Prostate gland (tissue), 2 donors: ENCODE measurements around the gene NBAS. TPM values are rescaled to one million over a fixed set of nuclear protein-coding genes. Genes with fewer than 3 reads are reported as not detected.

Source experiments
- DNase-seq: peaks from one replicate; pipeline ENCODE4 v3.0.0-alpha.2; 2019; ENCODE audit warnings: low spot score
- H3K27ac ChIP-seq, 2 donors: fragments of 200-600 bp; sonication (generic); 2 replicates each; pipeline ENCODE4 v1.5.1; 2017 to 2019
- H3K27me3 ChIP-seq: fragments of 200-600 bp; sonication (generic); replicated peaks from 2 replicates; pipeline ENCODE4 v1.5.1; 2019; ENCODE audit not compliant: insufficient read depth
- H3K36me3 ChIP-seq, 2 donors: fragments of 200-600 bp; sonication (generic); 1 replicate in 1 of 2; 2 replicates in 1 of 2; pipeline versions ENCODE4 v1.5.1 to v1.8.1; 2017 to 2019
- H3K4me1 ChIP-seq: fragments of 200-600 bp; sonication (generic); replicated peaks from 2 replicates; pipeline ENCODE4 v1.5.1; 2019
- H3K4me3 ChIP-seq, 2 donors: fragments of 200-600 bp; sonication (generic); 2 replicates each; pipeline ENCODE4 v1.5.1; 2017 to 2019
- H3K9me3 ChIP-seq: fragments of 200-600 bp; sonication (generic); 2 replicates; pipeline ENCODE4 v1.5.1; 2017
- POLR2A ChIP-seq: fragments of 450-650 bp; IDR thresholded peaks from one replicate; pipeline ENCODE4 v1.6.1; 2016; ENCODE audit warnings: antibody characterized with exemption, mild to moderate bottlenecking
- POLR2AphosphoS5 ChIP-seq: sonication (generic); formaldehyde crosslinking; IDR thresholded peaks from one replicate; pipeline ENCODE4 v1.6.1; 2017; ENCODE audit warnings: antibody characterized with exemption
- WGBS: methylation state at CpG from one replicate; pipeline ENCODE4 v1.1.5; 2018; 5-methylcytosine and 5-hydroxymethylcytosine counted together
- intact Hi-C: fragments of 100-400 bp; cut with DNase I; formaldehyde crosslinking; loops from one replicate; pipeline ENCODE4 v1.14.2; 2022
- total RNA-seq, 2 donors: library from RNA; depleted of rRNA; stranded (reverse); fragments of >200 nt; gene quantifications; one replicate each; pipeline ENCODE4 v1.1.0, GENCODE V29; 2016
- TF ChIP-seq, protein P1 (sequence below), 4 experiments: fragments of 200-600 bp in 2 of 4; fragments of 450-650 bp in 2 of 4; sonication (generic) in 2 of 4; IDR thresholded peaks; 1 replicate in 3 of 4; 2 replicates in 1 of 4; pipeline ENCODE4 v1.5.1; 2016 to 2019; ENCODE audit warnings: antibody characterized with exemption in 4 of 4, mild to moderate bottlenecking in 2 of 4, moderate library complexity in 2 of 4

The NBAS gene
- total RNA-seq, 2 donors from 2014 or later: 34.8 to 55.0 TPM

DNA sequence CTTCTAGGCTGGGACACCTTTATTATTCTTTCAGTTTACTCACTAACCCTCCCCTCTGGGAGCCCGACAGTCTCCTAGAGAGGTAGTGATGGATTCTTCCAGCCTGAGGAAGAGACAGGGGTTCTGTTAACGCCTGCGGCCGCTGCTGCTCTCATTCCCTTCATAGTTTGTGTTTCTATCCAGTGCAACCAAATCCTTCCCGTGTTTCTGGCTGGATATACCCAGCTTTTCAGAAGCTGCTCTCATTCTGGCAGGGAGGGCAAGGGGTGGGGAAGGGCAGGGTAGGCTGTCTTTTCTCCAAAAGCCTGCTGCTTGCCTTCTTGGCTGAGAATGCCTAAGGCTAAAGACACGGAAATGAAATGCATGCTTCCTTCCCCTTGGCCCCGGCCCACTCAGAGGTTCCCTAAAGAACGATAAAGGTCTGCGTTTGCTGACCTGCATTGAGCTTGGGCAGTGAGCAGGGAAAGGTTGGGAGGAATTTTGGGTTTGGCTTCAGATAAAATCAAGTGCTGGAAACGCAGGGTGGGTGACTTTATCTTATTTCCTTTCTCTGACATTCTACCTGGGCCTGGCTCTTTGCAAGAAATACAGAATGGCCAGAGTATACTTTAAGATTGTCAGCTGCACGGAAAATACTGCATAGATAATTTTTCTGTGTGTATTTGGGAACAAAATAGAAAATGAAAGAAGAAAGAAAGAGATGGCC lies 390.9 kb downstream of the NBAS start:
- no peak for TF ChIP-seq POLR2A
- TF ChIP-seq POLR2AphosphoS5: no peak
- TF ChIP-seq, protein P1, sequence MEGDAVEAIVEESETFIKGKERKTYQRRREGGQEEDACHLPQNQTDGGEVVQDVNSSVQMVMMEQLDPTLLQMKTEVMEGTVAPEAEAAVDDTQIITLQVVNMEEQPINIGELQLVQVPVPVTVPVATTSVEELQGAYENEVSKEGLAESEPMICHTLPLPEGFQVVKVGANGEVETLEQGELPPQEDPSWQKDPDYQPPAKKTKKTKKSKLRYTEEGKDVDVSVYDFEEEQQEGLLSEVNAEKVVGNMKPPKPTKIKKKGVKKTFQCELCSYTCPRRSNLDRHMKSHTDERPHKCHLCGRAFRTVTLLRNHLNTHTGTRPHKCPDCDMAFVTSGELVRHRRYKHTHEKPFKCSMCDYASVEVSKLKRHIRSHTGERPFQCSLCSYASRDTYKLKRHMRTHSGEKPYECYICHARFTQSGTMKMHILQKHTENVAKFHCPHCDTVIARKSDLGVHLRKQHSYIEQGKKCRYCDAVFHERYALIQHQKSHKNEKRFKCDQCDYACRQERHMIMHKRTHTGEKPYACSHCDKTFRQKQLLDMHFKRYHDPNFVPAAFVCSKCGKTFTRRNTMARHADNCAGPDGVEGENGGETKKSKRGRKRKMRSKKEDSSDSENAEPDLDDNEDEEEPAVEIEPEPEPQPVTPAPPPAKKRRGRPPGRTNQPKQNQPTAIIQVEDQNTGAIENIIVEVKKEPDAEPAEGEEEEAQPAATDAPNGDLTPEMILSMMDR (IDR thresholded peaks at IDR 0.05): no peak
- Histone ChIP-seq H3K36me3 (no peaks in the 10 kb centered on the region), H3K27ac (no peak overlapping the region), H3K9me3 (no peaks in the 10 kb centered on the region), H3K27me3 (no peaks in the 10 kb centered on the region), H3K4me1 (no peaks in the 10 kb centered on the region), H3K4me3 (no peak overlapping the region)
- 44% methylated on average over 11 of the region's 11 CpGs for WGBS
- no peak for DNase-seq
- intact Hi-C loops: no loop called here

DNA sequence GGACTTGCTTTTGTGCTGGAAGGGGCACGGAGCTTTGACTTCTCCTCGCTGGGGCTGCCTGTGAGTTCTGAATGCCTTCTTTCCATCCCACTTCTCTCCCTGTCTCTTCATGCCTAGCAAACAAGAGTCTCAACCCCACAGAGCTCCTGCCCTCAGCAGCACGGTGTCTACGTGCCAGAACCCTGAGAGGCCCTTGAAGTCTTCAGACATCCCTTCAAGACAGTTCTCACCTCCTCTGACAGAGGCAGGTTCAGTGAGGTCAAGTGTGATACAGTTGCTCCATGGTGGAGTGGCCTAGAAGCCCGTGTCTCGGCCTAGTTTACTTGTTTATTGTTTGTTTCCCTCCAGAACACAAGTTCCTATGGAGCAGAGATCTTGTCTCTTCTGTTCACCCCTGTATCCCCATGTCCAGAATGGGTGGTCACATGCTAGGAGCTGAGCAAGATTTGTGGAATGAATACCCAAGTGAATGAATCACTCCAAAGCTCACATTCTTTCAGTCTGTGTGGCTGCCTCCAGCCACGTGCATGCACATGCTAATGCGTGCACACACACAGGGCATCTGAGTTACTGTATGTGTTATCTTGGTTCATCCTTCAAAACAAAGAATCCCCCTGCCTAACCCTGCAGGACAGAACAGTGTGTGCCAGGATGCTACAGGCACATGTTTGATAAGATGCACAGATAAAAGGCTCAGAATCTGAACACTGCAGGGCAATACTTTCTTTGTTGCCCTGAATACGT lies 391.6 kb downstream of the NBAS start:
- Histone ChIP-seq H3K36me3 (no peaks in the 10 kb centered on the region), H3K27me3 (no peaks in the 10 kb centered on the region), H3K9me3 (no peaks in the 10 kb centered on the region), H3K27ac (no peak overlapping the region), H3K4me1 (no peaks in the 10 kb centered on the region), H3K4me3 (no peak overlapping the region)
- intact Hi-C loops: no loop called here
- TF ChIP-seq POLR2AphosphoS5 (no peak), POLR2A (no peak)
- TF ChIP-seq, protein P1 (IDR thresholded peaks at IDR 0.05): no peak
- DNase-seq: no peak
- 75% methylated on average over 9 of the region's 9 CpGs for WGBS

DNA sequence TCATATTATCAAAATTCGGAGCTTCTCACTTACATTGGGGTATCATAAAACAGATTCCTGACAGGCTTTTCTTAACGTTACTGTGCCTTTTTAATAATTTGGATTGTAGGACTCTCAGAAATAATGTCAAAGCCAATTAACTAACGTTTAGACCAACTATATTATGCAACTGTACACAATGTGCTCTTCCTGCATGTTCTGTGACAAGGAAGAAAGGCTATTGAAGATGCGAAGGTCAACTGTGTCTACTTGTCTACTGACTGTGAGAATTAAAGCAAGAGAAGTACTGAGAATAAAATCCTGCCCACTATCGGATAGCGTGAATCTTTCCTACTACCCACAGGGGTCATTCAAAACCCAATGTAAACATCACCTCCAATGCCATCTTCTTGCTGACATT lies 393.0 kb downstream of the NBAS start:
- WGBS: 85% methylated on average over 6 of the region's 6 CpGs
- TF ChIP-seq POLR2A: no peak
- no peak for TF ChIP-seq POLR2AphosphoS5
- TF ChIP-seq, protein P1 (IDR thresholded peaks at IDR 0.05): no peak
- H3K36me3 ChIP-seq: no peaks in the 10 kb centered on the region
- H3K27ac ChIP-seq: no peak overlapping the region
- no peaks in the 10 kb centered on the region for H3K9me3 ChIP-seq
- H3K4me1 ChIP-seq: no peaks in the 10 kb centered on the region
- DNase-seq: no peak
- no peak overlapping the region for H3K4me3 ChIP-seq
- intact Hi-C loops: no loop called here
- H3K27me3 ChIP-seq: no peaks in the 10 kb centered on the region

DNA sequence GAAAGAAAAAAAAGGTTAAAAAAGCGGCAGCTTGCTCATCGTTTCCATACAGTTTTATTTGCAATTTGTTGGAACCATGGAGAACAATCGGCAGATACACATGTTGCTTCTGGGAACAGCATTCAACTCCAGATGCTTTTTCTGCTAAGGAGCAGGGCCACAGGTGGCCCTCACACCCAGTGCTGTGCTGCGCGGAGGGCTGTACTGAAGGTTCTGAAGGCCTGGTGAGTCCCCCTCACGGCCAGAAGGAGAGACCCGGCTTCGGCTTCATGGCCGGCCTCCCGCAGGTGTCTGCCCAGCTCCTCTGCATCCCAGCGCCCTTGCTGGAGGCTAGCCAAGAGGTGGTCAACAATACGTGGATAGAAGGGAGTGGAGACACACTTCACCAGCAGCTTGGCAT lies 394.3 kb downstream of the NBAS start:
- H3K27me3 ChIP-seq: no peaks in the 10 kb centered on the region
- H3K9me3 ChIP-seq: no peaks in the 10 kb centered on the region
- WGBS: 88% methylated on average over 12 of the region's 12 CpGs
- H3K36me3 ChIP-seq: no peaks in the 10 kb centered on the region
- H3K4me3 ChIP-seq: no peak overlapping the region
- TF ChIP-seq POLR2A: no peak
- TF ChIP-seq, protein P1 (IDR thresholded peaks at IDR 0.05): no peak
- intact Hi-C loops: no loop called here
- no peaks in the 10 kb centered on the region for H3K4me1 ChIP-seq
- no peak for DNase-seq
- no peak overlapping the region for H3K27ac ChIP-seq

DNA sequence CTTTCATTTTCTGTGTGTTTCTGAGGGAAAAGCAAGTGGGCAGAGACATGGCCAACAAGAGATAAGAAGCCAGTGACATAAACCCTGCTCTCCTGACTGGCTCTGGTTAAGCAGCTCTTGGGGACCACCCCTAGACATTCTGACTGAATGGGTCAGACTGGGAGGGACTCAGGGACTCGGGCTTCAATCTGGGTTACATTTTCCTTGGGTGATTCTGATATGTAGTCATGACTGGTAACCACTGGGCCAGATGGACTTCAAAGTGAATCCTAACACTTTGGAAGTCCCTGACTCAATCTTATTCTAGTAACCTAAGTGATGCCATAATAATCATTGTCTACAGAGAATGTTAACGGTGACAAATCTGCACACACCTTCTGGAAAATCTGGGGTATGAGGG lies 397.8 kb downstream of the NBAS start:
- Histone ChIP-seq H3K36me3 (no peaks in the 10 kb centered on the region), H3K27ac (no peak overlapping the region), H3K4me3 (no peak overlapping the region), H3K4me1 (no peaks in the 10 kb centered on the region), H3K9me3 (no peaks in the 10 kb centered on the region), H3K27me3 (no peaks in the 10 kb centered on the region)
- WGBS: 85% methylated on average over 2 of the region's 2 CpGs
- TF ChIP-seq POLR2A (no peak), POLR2AphosphoS5 (no peak)
- TF ChIP-seq, protein P1 (IDR thresholded peaks at IDR 0.05): no peak
- intact Hi-C loops: no loop called here
- no peak for DNase-seq
